HG03039 (cell line): Measurements from ENCODE around the gene CPM.

Experiments used
- ATAC-seq: cut with Tn5 transposase; IDR thresholded peaks from one replicate; pipeline ENCODE4 v1.9.1; 2021; ENCODE audit warnings: mild to moderate bottlenecking, moderate library complexity; ENCODE audit not compliant: unreplicated experiment

The CPM gene

DNA sequence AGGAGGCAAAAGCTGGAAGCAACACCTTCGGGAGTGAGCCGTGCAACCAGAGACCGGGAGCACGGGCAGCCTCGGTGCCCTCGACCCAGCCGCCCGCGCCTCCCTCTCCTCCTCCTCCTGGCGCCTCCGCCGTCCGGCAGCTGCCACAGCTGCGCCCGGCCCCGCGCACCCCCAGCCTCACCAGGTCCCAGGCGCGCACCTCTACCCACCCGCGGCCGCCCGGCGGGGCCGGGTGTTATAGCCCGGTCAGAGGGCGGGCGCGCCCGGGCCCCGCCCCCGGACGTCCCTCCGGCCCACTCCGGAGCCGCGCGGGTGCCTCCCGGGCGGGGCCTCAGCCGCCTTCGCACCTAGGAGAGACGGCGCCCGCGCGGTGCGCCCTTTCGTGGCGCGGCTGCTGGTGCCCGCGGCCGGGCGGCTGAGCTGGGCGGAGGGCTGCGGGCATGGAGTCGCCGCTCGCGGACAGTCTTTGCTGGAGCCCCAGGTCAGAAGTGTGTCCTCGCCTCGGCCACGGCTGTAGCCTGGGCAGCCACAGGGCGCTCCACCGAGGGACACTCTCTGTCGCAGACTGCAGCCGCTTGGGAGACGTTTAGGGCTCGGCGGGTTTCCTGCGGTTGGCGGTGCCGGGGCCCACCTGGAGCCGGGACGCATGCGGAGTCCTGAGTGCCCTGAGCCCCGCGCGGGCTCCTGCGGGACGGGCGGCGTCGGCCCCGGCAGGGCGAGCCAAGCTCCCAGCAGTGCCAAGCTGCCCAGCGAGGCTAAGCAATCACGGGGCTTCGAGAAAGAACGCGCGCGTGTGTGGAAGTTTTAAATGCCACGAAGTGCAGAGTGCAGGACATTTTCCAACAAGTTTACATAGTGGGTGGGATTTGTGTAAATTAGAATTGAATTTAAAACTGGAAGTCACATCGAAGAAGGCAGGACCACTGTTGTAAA lies at the start of gene CPM:
Gene CPM (minus strand): TSS at position 211 of the 933 bp plus-strand sequence. CDS start 334 bp downstream, outside the sequence.
- peak; percentile 96 for ATAC-seq

DNA sequence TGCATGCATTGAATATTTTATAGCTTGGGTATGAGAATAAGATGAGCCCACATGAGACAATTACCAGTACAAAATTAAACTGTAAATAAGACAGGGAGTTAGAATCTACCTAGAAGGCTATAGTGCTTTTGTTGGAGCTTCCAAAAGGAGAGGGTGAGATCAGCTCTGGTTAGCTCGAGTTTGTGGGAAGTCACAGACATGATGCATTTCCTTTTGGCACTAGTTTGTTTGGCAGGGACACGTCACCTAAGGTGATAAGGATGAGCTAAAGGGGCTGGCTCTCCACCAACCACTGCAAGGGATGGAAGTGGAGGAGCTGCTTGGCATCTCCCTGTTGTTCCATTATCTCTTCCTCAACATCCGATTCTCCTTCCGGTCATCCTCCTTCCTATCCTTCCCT lies 48.5 kb upstream of the CPM start:
- ATAC-seq = no peak

DNA sequence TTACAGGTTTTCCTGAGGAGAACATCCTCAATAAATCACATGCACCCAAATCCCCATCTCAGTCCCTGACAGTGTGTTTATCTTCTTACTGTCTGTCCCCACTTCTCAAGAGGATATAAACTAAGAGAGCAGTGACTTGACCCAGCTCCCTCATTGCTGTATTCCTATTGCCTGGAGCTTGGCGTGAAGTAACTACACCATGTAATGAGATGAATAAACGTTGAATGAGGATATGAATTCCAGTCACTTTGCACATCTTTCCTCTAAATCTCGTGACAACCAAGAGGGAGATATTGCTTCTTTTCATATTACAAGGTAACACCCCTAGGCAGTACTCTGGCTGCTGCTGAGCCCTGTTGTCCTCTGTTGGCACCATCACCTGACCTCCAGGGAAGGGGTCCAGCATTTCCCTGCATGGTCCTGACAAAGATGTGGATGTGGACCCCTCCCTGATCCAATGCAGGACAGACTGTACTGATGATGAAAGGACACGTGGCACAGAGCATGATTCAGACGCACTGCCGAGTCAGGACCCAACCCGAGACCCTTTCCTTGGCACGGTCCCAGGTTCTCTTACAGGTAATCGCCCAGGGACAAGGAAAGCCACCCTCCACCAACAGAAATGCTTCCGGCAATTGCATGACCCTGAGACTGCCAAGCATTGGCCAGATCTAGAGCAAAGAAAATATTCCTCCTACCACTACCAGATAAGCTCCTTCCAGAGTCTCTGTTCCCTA lies 47.7 kb upstream of the CPM start:
- no peak for ATAC-seq

DNA sequence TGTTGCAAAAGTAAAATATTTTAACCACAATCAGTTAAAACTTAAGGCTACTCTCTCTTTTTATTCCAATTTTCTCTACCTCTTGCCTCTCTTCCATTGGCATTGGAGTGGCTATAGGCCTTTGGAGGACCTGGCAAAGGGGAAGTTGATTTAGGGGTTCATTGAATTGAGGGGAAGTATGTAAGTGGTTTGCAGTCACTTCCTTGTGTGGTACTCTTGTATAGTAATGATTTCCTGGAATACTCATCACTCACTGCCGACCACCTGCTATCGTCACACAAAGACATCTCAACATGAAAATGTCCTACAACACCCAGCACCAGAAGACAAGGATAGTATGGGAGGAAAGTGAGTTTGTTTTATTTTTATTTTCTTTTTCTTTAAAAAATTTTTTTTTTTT lies 45.7 kb upstream of the CPM start:
- ATAC-seq = no peak

DNA sequence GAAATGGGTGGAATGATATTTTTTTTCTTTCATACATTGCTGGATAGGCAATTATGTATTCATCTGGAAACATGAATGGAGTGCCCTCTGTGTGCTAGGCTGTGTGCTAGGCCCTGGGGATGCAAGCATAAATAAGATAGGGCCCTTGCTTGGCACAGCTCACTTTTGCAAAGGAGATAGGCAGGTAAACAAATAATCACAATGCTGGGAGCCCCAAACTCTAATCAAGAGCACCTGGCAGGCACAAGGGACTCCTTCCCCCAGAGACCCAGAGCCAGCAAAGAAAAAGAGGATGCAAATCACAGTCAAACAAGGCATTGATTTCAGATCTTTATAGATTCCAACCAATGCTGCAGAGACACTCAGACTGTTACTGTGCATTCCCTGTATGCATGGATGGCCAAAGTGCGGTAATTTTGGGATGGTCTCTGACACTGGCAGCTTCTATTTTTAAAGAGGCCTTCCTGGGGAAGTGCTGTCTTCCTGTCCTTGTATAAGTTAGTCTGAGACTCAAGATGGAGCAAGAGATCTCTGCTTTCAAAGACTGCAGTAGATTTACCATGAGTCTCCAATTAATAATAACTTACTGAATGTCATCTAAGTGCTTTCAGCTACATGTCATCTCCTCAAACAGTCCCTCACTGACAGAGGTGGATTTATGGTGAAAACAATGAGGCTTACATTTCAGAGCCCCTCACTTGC lies 45.1 kb upstream of the CPM start:
- ATAC-seq = no peak

DNA sequence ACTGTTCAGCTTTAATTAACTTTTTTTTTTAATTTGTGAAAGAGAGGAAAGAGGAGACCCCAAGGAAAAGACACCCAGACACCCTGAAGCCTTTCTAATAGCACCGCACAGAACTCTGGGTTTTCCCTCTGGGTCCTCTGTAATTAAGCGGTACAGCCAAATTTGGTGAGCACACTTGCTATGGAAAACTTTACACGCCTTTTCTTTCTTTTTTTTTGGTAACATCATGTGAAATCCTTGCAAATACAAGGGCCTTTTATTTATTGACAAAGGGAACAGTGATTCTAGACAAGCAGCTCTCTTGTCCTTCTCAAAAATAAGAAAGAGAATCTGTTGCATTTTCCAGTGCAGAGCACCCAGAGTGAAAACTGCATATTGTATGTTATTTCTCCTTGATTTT lies 44.4 kb upstream of the CPM start:
- ATAC-seq = no peak

DNA sequence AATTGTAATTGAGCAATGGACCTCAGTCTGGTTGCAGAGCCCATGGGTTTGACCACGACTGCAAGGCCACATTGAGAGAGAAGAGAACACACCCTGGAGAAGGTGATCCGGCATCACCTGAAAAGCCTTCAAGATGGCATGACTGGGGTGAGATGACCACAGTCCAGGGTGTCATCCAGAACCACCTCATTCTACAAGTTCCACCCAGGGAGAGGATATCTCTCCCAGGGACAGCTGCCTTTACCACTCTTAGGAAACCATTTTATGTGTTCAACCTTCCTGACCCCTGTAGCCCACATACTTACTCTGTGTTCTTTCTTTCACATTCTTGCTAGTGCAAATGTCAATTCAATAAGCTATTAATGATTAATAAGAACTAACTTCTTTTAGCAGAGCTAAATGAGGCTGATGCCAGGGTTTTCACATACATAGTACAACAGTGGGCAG lies 43.4 kb upstream of the CPM start:
- ATAC-seq = no peak

DNA sequence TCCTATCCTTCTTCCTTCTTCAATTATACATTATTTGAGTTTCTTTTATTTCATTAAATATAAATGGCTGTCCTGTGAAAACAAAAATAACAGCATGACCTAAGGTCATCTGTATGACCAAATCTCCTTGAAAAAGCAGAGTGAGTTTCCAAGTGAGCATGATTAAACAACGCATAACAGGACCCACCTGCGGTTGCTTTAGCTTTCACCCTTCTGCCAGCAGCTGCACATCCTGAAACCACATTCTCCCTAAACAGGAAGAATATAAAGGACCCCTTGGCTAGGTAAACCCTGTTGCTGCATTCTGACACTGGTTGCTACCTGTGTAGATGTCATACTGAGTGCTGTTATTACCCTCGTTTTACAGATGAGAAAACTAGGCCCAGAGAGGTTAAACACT lies 42.8 kb upstream of the CPM start:
- ATAC-seq = no peak

DNA sequence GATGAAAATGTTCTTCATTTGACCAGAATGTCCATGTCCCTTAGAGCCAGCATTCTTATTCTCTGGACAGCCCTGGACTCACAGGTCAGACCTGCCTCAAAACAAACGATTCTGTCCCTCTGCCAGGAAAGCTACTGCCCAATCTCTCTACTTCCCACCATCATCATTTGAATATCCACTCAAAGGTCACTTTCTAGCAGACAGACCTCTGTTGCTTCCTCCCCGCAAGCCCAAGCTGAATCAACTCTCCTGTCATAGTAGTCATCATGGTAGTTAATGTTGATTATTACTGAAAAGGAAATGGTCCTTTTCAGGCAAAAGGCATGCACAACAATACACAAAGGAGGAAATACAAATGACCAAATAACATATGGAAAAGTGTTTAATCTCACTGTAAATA lies 39.6 kb upstream of the CPM start:
- no peak for ATAC-seq

DNA sequence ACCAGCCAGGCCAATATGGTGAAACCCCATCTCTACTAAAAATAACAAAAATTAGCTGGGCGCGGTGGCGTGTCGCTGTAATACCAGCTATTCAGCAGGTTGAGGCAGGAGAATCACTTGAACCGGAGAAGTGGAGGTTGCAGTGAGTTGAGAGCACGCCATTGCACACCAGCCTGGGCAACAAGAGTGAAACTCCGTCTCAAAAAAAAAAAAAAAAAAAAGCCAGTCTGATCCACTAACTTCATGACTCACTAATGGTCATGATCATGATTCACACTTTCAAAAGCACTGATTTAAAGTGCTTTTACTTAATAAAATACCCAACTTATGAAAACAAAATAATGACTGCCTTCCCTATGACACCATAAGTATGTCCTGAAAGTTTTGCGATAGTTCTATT lies 38.4 kb upstream of the CPM start:
- ATAC-seq = no peak

DNA sequence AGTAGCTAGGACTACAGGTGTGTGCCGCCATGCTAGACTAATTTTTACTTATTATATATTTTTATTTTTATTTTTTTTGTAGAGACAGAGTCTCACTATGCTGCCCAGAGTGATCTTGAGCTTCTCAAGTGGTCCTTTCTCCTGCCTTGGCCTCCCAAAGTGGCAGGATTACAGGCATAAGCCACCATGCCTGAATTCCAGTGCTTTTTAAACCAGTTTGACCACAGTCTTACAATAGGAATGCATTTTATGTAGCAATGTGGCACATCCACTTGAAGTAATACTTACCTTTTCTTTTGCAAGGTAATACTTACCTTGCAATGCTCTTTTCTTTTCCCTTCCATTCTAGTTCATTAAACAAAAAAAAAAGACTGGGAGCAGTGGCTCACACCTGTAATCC lies 38.0 kb upstream of the CPM start:
- no peak for ATAC-seq

DNA sequence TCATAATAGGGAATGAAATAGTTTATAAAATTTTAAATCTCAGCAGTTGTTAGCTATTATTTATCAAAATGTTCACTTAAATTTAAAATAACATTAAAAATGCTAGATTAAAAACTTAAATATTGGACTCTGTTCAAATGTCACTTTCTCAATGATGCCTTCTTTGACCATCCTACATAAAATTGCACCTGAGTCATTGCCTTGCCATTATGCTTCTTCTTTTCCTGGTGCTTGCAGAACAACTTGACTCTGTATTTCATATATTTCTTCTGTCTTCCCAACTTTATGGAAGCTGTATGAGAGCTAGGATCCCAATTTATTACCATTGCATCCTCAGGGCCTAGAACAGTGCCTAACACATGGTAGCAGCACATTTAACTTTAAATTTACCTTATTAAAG lies 37.3 kb upstream of the CPM start:
- ATAC-seq = no peak

DNA sequence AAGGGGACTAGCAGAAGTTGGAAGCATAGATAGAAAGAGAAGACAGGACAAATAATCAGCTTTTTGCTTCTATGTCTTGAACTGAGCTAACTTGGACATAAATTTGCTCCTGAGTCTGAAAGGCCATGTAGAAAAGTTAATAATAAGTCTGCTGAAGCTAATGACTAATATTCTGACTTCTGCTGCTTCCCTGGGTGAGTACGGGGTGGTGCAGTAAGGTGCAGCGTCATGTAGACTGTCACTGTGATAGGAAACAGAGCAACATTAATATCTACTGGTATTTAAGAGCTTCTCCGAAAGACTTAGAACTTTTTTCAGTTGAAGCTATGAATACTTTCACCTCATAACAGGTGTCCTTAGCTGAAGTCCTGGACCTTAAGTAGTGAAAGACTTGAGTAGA lies 34.1 kb upstream of the CPM start:
- ATAC-seq = no peak

DNA sequence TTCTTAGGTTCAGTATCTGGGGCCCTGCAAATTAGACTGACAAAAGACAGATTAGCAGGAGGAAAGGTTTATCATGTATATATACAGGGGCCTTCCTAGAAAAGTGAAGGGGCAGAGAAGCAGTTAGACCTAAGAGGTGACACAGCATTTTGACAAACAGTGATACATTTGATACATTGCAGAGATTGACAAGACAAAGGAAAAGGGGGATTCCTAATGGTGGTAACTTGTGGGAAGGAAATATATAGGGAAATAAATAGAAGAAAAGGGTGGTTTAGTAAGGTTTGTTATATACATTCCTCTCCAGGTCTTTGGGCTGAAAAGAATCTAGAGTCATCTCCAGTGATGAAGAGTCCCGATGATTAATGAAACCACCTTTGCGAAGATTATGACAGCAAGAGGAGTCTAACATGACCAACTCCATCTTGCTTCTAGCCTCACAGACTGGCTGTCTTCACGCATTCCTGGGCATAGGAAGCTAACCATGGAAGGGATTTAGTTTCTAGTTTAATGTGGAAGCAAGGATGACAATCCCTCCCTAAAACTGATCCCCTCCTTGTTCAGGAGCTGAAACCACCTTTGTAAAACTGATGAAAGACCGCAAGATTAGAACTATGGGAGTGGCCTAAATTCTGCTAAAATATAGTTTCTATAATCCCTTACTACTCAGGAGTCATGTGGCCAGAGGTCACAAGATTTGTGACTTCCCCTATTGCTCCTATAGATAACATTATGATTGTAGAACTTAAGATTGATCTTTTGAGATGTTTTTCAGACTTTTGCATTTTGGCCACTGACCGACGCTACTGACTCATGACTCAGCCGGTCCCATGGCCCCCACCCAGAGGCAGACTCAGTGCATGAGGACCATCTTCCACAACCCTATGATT lies 31.1 kb upstream of the CPM start:
- no peak for ATAC-seq

DNA sequence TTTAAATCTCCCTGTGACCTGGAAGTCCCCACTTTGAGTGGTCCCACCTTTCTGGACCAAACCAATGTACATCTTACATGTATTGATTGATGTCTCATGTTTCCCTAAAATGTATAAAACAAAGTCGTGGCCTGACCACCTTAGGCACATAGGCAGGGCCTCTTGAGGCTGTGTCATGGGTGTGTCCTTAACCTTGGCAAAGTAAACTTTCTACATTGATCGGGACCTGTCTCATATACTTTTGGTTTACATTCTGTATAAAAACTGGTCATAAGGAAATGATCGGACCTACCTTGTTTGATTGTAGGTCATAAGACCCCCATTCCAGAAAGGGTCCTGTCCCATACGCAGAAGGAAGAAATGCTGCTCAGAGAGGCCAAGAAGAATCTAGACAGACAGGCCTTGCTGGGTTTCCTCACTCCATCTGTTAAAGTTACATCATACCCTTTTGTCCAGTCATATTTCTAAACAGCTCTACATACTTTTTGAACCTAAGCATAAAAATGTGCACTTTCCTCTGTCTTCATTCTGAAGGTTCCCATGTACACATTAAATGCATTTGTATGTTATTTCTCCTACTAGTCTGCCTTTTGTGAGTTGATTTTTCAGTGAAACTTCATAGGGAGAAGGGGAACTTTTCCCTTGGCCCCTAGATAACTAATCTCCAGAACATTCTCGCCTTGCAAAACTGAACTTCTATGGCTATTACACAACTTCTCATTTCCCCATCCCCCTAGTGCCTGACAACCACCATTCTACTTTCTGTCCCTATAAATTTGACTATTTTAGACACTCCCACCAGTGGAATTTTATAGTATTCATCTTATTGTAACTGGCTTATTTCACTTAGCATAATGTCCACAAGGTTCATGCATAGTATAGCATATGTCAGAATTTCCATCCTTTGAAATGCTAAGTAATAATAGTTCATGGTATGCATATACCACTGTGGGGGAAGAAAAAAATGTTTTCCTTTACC lies 30.2 kb upstream of the CPM start:
- ATAC-seq = no peak

DNA sequence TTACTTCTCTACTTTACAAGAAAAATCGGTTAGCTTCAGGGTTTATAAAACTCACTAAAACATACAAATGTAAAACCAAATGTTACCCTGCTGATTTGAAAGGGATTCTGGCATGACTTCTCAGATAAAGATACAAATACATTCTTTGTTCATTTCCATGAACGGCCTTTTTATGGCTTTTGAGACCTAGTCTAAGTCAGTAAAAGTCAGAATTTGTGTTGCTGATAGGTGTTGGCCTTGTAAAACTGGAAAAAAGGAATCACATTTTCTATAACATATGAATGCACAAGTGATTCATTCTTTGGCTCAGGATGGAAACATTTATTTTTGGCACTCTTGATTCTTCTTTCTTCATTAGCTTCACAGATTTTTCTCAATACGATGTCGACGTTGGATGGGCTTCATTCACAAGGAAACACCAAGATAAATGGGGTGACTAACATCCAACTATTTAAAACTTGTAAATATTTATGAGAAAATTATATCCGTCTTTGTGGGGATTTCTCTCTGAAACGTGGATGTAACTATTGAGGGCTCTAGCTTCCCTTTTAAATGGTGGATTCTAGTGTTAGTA lies 27.0 kb upstream of the CPM start:
- ATAC-seq = no peak

DNA sequence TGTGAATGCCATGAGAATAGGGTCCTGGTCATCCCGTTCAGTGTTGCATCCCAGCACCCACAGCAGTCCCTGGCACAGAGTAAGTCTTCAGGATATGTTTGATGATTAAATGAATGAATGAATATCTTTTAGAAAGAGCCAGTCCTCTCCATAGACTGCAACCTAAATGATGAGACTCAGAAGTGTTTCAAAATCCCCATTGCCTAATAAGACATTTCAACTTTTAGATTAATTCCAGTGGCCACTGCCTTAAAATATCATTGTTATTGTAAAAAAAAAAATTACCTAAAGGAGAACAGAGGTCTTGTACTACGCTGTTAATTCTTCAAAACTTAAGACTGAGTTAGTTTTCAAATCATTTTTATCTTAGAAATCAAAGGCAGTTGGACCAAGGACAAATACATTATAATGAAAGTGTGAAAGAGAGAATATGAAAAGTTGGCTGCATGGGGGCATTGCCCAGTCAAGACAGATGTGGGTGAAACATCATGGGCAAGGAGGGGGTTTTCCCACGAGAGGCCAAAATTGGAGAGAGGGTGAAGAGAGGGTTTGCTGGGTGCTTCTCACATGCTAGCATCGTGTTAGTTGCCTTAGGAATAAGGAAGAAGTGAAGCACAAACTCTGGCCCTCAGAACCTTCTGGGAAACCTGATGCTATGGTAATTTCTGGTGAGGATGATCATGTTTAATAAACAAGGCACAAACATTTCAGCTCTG lies 26.3 kb upstream of the CPM start:
- no peak for ATAC-seq

DNA sequence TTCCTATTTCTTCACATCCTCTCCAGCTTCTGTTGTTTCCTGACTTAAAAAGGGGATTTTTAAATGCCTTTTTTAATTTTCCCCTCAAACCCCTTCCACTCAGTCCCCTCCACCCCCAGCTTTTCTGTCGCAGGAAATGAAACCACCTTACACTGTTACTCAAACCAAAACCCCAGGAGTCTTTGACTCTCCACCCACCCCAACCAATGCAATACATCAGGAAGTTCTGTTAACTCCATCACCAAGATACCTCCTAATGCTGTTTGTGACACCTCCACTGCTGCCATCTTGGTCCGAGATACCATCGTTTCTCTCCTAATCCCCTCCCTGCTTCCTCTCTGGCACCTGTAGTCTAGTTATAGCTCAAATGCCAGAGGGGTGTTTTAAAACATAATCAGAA lies 25.4 kb upstream of the CPM start:
- ATAC-seq = peak; percentile 94
